ENCODE measurements around the gene EFNA1. TPM values are rescaled to one million over a fixed set of nuclear protein-coding genes. Genes with fewer than 3 reads are reported as not detected.
A peak's percentile ranks its signal among the peaks of the same experiment; 100 is the strongest.

Gene EFNA1
- total and polyA plus RNA-seq, 2 donors from 2014 or later, result 61.1 to 133 TPM

GRCh38 chr1:155125511-155125945 lies 2.1 kb upstream of the EFNA1 start:
- intact Hi-C loops (cut with DNase I), result no loop called here
- Histone ChIP-seq H3K4me3 (ENCODE audit: low read length in 3 of 3) (no peak overlapping the region), H3K36me3 (ENCODE audit: control insufficient read depth in 2 of 3, insufficient read depth in 3 of 3, low read length in 3 of 3) (no peaks in the 10 kb centered on the region), H3K27me3 (ENCODE audit: control insufficient read depth, insufficient read depth, low read length) (no peaks in the 10 kb centered on the region), H3K9me3 (ENCODE audit: control insufficient read depth in 2 of 3, insufficient read depth in 1 of 3, low read length in 3 of 3) (no peaks in the 10 kb centered on the region), H3K27ac (ENCODE audit: low read depth in 2 of 2, low read length in 2 of 2) (peak overlapping the region; percentile 39 to 85), H3K4me1 (ENCODE audit: control insufficient read depth in 2 of 3, insufficient read depth in 2 of 3, low read depth in 1 of 3, low read length in 3 of 3) (peaks cover 0 to 18% (median 17%) of the 10 kb centered on the region in 3 donors), H3K9ac (ENCODE audit: low read length in 3 of 3) (no peak overlapping the region)
- no peak for FAIRE-seq
- DNase-seq, result peak in 1 of 5 donors; percentile 79
- TF ChIP-seq, protein P1, sequence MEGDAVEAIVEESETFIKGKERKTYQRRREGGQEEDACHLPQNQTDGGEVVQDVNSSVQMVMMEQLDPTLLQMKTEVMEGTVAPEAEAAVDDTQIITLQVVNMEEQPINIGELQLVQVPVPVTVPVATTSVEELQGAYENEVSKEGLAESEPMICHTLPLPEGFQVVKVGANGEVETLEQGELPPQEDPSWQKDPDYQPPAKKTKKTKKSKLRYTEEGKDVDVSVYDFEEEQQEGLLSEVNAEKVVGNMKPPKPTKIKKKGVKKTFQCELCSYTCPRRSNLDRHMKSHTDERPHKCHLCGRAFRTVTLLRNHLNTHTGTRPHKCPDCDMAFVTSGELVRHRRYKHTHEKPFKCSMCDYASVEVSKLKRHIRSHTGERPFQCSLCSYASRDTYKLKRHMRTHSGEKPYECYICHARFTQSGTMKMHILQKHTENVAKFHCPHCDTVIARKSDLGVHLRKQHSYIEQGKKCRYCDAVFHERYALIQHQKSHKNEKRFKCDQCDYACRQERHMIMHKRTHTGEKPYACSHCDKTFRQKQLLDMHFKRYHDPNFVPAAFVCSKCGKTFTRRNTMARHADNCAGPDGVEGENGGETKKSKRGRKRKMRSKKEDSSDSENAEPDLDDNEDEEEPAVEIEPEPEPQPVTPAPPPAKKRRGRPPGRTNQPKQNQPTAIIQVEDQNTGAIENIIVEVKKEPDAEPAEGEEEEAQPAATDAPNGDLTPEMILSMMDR (IDR thresholded peaks at IDR 0.05; ENCODE audit: borderline replicate concordance, extremely low read depth, insufficient read depth), result no peak

DNA sequence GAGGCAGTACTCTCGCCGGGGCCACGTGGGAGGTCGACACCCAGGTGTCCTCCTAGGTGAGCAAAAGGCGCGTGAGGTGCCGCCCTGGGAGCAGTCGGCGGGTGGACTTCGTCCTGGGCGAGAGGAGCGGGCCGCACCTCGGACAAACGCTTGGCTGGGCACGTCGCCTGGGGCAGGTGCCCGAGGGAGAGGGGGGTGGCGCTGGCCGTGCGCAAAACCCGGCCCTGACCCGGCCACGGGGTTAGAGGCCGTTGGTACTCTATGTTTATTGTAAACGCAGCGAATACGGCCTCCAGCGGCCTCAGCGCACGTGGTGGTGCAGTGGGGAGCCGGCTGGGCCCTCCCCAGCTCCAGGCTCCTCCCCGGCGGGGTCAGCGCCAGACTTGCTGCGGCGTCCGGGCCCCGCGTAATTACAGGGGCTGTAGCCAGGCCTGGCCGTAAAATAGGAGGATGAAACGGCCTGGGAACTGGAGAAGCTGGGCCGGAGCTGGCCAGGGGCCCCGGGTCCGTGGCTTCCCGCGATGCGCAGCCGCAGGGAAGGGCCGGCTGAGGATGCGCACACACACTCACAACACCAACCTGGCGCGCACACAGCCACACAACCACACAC lies 1.6 kb upstream of the EFNA1 start:
- TF ChIP-seq, protein P1 (IDR thresholded peaks at IDR 0.05; ENCODE audit: borderline replicate concordance, extremely low read depth, insufficient read depth), result no peak
- DNase-seq (peak; percentile 43 to 93 (median 66)), FAIRE-seq (no peak)
- Histone ChIP-seq H3K9ac (ENCODE audit: low read length in 3 of 3) (no peak overlapping the region), H3K27ac (ENCODE audit: low read depth in 2 of 2, low read length in 2 of 2) (peak overlapping the region; percentile 80 to 85), H3K4me3 (ENCODE audit: low read length in 3 of 3) (peak overlapping the region in 2 of 3 donors; percentile 28 to 99), H3K36me3 (ENCODE audit: control insufficient read depth in 2 of 3, insufficient read depth in 3 of 3, low read length in 3 of 3) (peaks cover 0 to 3% (median 0%) of the 10 kb centered on the region in 3 donors), H3K9me3 (ENCODE audit: control insufficient read depth in 2 of 3, insufficient read depth in 1 of 3, low read length in 3 of 3) (no peaks in the 10 kb centered on the region), H3K4me1 (ENCODE audit: control insufficient read depth in 2 of 3, insufficient read depth in 2 of 3, low read depth in 1 of 3, low read length in 3 of 3) (peaks cover 0 to 21% (median 21%) of the 10 kb centered on the region in 3 donors), H3K27me3 (ENCODE audit: control insufficient read depth, insufficient read depth, low read length) (no peaks in the 10 kb centered on the region)
- intact Hi-C loops (cut with DNase I), result no loop called here

DNA sequence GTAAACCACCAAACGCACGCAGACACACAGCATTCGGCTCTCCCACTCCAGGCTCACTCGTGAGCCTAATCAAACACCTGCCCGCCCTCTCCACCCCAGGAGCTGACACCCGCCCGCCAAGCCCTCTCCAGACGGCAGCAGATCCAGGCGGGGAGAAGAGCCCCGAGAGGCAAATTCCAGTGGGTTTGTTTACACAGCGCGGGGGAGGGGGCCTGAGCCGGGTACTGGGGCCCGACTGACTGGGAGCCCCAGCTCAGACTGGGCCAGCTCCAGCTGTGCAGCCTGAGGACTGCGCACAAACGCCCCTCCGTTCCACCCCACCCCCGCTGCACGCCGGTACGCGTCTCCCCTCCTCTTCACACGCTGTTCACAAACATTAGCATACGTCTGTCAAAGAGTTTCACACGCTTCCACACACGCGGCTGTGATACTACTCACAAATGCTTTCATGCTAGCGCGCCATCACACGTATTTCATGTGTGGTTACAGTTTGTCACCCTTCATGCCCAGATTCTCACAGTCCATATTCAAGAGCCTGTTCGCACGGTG lies 1.0 kb upstream of the EFNA1 start:
- H3K36me3 ChIP-seq (ENCODE audit: control insufficient read depth in 2 of 3, insufficient read depth in 3 of 3, low read length in 3 of 3), result peaks cover under 1 to 9% (median 5%) of the 10 kb centered on the region in 3 donors
- TF ChIP-seq, protein P1 (IDR thresholded peaks at IDR 0.05; ENCODE audit: borderline replicate concordance, extremely low read depth, insufficient read depth), result no peak
- DNase-seq (peak; percentile 64 to 83 (median 72)), FAIRE-seq (no peak)
- no peaks in the 10 kb centered on the region for H3K27me3 ChIP-seq (ENCODE audit: control insufficient read depth, insufficient read depth, low read length)
- H3K4me1 ChIP-seq (ENCODE audit: control insufficient read depth in 2 of 3, insufficient read depth in 2 of 3, low read depth in 1 of 3, low read length in 3 of 3), result peaks cover 0 to 27% (median 26%) of the 10 kb centered on the region in 3 donors
- peak overlapping the region; percentile 36 to 99 (median 62) for H3K4me3 ChIP-seq (ENCODE audit: low read length in 3 of 3)
- no peaks in the 10 kb centered on the region for H3K9me3 ChIP-seq (ENCODE audit: control insufficient read depth in 2 of 3, insufficient read depth in 1 of 3, low read length in 3 of 3)
- intact Hi-C loops (cut with DNase I), result no loop called here
- peak overlapping the region; percentile 80 to 85 for H3K27ac ChIP-seq (ENCODE audit: low read depth in 2 of 2, low read length in 2 of 2)
- no peak overlapping the region for H3K9ac ChIP-seq (ENCODE audit: low read length in 3 of 3)
